Activated effector memory CD4-positive, alpha-beta T cell treated with Interleukin-2 at 50 U/mL for 16 hours (primary cell): ENCODE measurements around the gene SLX4IP.

Experiments
- DNase-seq: peaks from one replicate; pipeline ENCODE4 v3.0.0-alpha.2; 2020

Gene SLX4IP

GRCh38 chr20:10524034-10524476 lies 89.0 kb downstream of the SLX4IP start:
- no peak for DNase-seq

DNA sequence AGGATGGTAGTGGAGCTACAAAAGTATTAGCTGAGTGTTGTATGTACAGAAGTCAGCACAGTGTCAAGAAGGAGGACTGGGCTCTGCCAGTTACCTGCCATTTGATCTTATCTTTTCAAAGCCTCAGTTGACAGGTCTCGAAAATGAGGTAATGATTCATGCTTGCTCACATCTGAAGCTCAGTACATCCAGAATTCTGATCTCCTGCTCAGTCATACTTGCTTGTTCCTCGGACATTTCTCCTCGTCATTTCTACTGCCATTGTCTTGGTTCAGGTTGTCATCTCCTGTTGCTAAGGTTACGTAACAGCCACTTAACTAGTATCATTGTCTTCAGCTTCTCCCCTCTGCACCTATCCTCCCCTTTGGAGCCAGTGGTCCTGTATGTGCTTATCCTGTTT lies 89.5 kb downstream of the SLX4IP start:
- no peak for DNase-seq

DNA sequence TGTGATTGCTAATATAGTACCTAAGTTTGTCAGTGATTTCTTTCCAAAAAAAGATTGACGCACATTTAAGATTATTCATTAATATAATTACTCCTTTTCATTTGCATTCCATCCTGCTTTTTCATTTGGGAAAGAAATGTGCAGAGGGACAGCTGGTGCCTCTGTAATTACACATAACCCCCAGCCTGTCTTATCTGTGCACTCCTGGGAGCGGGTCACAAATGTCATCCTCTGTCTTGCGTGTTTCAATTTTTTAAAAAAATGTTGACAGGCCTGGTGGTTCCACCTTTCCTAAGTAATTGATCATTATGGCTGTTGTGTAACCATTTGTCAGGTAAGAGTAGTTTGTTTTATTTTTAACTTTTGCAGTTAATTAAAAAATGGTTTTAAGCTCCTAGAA lies 92.7 kb downstream of the SLX4IP start:
- DNase-seq: no peak

GRCh38 chr20:10530883-10531282 lies 95.8 kb downstream of the SLX4IP start:
- DNase-seq: no peak

DNA sequence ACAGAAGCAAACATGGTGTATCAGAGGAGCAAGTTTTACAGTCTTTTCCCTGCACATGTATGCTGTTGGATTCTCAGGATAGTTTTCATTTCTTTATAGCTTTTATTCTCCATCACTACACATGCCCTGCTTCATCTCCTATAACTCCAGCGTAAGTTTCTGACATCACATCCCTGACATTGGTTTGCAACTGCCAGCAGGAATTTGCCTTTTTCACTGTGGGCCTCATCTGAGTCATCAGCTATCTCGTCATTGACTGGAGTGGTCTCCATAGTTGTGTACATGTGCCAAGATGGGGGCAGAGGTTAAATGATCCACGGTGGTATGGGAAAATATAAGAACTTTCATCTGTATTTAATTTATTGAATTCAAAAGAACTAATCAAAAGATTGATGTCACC lies 96.7 kb downstream of the SLX4IP start:
- no peak for DNase-seq

GRCh38 chr20:10532361-10532760 lies 97.3 kb downstream of the SLX4IP start:
- DNase-seq: no peak

- no peak for DNase-seq
Observed at GRCh38 chr20:10536531-10536930, 101.4 kb downstream of the SLX4IP start.

DNA sequence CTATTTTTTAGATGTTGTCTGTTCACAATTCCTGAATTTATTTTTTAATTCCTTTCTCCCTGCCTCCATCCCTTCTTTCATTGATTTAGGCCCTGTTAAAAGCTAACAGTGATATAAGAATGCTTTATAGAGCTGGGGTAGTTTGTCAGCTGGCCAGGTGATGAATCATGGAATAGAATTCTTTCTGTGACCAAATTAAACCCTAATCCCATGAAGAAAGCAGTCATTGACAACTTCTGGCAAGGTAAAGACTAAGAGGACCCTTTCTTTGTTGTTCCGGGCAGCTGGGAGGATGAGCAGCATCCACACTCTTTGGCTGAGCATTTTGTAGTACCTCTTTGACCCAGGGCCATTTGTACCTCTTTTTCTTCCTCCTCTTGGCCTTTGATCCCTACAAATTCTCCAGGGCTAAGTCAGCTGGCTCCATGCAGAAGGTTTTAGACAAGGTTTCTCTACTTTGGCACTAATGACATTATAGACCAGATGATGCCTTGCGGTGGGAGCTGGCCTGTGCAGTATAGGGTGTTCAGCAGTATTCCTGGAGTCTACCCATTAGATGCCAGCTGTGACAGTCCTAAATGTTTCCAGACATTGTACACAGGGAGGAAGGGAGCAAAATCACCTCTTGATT lies 102.9 kb downstream of the SLX4IP start:
- no peak for DNase-seq

DNA sequence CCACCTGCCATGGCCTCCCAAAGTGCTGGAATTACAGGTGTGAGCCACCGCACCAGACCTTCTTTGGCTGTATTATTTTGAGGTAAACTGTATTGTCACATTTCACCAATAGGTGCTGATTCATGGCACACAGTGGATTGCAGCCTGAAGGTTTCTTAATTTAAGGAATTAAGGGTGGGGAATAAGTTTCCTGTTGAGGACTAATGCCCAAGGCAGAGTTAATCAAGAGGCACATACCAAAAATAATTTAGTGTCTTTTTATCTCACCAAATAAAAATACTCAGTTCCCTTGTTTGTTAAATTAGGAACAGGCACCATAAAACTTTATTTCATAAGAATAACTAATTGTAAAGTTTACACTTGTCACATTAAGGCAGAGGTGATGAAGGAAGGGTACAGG lies 103.7 kb downstream of the SLX4IP start:
- DNase-seq: no peak

DNA sequence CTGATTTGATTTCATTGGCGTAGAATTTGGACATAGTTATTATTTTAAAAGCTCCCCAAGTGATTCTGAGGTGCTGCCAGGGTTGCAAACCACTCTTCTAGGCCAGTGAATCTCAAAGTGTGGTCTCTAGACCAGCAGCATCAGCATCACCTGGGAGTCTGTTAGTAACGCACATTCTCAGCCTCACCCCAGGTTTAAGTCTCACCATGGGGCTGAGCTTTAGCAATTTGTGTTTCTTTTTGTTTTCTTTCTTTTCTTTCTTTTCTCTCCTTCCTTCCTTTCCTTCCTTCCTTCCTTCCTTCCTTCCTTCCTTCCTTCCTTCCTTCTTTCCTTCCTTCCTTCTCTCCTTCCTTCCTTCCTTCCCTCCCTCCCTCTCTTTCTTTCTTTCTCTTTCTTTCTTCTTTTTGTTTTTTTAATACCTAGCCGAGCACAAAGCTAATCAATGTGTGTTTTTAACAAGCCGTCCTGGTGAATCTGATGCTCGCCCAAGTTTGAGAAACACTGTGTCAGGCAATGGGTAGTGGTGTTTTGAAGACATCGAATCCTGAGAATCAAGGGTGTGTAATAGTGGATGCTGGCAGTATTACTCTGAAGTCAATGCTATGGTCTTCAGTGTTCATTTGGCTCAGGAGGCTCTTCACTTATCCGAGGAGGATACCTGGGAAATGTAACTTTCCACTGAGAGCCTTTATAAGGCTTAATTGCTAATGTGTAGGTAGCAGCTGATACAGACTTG lies 104.9 kb downstream of the SLX4IP start:
- no peak for DNase-seq

GRCh38 chr20:10540636-10541493 lies 105.8 kb downstream of the SLX4IP start:
- DNase-seq: no peak

GRCh38 chr20:10541668-10542411 lies 106.7 kb downstream of the SLX4IP start:
- no peak for DNase-seq

DNA sequence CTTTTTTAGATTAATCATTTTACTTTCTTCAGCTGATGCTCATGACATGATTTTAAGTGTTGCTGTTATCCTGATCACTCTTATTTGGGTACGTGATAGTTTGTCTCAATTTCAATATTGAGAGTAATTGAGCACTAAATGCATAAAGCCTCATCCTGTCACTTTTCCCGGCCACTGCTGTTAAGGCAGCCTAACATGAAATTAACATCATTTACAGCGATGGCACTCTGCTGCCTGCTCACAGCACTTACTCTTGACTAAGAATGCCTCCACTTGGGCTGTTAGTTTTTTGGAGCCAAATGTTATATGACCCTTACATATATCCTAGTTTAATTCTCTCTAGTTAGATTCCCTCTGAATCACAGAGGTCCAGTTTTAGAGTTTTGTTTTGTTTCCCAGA lies 107.3 kb downstream of the SLX4IP start:
- no peak for DNase-seq

- DNase-seq: no peak
Observed at GRCh38 chr20:10543480-10543879, 108.4 kb downstream of the SLX4IP start.

GRCh38 chr20:10547276-10548114 lies 112.4 kb downstream of the SLX4IP start:
- no peak for DNase-seq

- DNase-seq: no peak
Observed at GRCh38 chr20:10549511-10549910, 114.4 kb downstream of the SLX4IP start.

- DNase-seq: no peak
Observed at GRCh38 chr20:10550204-10551118, 115.4 kb downstream of the SLX4IP start.

DNA sequence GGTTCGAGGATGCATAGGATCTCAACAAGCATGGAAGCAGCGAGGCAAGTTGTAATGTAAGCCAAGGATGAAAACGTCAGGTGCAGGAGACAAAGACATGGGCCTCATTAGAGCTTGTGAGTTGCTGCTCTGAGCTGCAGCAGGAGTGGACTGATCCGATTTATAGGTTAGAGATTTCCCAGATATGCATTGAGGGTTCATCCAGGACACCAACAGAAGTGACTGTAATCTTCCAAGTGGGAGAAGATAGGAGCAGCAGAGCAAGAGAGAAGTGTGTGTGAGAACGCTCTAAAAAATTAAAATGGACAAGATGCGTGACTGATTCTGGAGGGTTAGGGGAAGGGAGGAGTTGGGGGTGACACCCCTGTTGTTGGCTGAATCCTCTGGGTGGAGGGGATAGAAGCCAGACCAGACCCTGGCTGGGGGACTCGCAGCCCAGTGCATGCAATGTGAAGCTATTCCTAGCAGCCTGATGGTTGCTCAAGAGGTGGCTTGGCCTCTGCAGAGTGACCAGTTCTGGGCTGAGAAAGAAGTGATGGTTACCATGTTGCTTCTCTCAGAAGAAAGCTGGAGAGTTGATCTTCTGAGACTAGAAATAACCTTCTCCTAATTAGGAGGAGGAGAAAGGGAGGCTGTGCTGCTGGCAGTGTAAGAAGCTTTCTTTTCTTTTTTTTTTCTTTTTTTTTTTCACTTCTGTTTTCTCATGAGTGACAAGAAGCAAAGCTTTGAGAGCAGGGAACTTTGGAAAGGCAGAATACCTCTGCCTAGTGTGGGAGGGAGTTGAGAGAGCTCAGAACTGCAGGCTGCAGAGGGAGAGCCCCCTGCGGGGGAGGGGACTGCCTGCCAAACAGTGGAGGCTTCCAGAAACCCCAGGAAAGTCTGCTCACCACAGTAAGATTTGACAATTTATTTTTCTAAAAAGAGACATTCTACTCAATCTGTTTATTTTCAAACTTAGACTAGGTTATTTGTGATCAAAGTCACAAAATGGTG lies 116.9 kb downstream of the SLX4IP start:
- no peak for DNase-seq

DNA sequence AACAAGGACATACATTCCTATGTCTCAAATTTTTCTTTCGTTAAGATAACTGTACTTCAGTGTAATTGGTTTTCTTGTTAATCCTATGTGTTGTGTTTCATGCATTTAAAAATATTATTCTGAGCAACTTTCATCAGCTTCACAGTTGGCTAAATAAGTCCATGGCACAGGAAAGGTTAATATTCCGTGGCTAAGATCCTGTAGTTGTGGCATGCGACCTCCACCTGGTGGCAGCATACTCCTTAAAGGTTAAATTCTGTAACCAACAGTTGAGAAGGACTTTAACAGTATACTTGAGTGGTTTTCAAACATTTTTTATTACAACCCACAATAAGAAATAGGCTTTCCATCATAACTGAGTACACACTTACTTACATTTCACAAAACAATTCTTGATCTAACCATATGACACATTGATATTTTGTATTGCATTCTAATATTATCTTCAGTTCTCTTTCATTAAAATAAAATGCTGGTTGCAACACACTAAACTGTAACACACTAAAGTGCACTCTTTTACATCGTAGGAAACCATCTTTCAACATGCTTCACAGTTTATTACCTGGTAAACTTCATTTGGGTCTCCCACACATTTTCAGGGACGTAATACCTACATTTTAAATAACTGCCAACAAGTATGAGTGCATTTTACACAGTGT lies 118.3 kb downstream of the SLX4IP start:
- no peak for DNase-seq
